ENCODE data around the gene IL6R. TPM values are rescaled to one million over a fixed set of nuclear protein-coding genes. Genes with fewer than 3 reads are reported as not detected.

The IL6R gene
- total RNA-seq, 1 experiment from 2014 or later, result 5.0 TPM

DNA sequence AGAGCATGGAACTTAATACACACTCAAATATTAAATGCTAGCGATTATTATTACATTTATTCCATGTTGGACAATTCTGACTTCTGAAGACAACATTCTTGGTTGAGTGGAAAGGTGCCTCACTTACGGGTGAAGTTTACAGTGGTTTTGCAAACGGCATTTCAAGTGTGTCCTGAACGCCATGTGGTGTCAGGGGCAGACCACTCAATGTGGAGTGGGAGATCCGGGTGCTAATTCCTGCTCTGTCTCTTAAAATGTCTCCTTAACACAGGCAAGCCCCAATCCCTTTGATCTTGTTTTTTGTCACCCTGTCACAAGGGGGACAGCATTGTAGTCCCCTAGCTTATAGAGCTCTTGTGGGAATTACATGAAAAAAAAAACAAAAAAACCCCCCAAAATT is 91.2 kb downstream of the IL6R start:
- CTCF ChIA-PET, result interaction anchor here (0.6 to 1.1 kb wide), 2 partner anchors 11 to 12 kb away, joined by 3 to 5 read pairs; no protein-coding TSS in a partner anchor
- no TSS peak for BruUV-seq (replicated peaks)
- H3K27me3 Mint-ChIP-seq (ENCODE audit: unreplicated experiment), result peaks cover 58% of the 10 kb centered on the region

DNA sequence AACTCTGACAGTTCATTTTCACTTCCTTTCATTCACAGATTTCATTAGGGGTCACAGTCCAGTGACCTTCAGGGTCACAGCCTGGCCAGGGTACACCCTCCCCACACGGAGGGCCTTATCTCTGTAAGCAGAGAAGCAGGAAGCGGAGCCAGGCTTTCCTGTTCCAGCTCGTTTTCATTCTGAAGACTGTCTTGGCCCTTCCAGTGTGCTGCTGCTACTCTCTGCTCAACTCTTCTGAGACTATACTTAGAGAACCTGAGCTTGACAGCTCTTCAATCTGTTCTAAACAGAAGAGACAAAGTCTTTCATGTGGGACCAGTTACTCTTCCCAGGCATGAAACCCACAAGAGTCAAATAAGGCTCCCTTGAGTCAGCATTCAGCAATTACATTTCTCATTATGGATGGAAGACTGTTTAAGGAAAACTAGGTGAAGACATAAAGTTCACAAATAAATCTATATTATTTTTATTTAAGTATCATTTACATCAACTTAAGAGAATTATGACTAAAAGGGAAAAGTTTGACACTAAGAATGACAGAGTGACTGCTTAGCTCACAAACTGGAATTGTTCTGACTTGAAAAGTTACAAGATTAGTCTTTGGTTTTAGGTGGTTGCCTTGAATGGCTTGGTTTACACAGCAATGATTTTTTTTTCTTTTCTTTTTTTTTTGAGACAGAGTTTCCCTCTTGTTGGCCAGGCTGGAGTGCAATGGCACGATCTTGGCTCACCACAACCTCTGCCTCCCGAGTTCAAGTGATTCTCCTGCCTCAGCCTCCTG is 92.1 kb downstream of the IL6R start:
- BruUV-seq (replicated peaks), result no TSS peak
- DNase-seq, result no peak
- TF ChIP-seq, protein P1, sequence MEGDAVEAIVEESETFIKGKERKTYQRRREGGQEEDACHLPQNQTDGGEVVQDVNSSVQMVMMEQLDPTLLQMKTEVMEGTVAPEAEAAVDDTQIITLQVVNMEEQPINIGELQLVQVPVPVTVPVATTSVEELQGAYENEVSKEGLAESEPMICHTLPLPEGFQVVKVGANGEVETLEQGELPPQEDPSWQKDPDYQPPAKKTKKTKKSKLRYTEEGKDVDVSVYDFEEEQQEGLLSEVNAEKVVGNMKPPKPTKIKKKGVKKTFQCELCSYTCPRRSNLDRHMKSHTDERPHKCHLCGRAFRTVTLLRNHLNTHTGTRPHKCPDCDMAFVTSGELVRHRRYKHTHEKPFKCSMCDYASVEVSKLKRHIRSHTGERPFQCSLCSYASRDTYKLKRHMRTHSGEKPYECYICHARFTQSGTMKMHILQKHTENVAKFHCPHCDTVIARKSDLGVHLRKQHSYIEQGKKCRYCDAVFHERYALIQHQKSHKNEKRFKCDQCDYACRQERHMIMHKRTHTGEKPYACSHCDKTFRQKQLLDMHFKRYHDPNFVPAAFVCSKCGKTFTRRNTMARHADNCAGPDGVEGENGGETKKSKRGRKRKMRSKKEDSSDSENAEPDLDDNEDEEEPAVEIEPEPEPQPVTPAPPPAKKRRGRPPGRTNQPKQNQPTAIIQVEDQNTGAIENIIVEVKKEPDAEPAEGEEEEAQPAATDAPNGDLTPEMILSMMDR (IDR thresholded peaks at IDR 0.05; ENCODE audit: unreplicated experiment), result no peak
- intact Hi-C loops (cut with micrococcal nuclease; ENCODE audit: unreplicated experiment), result no loop called here
- H3K9me3 Mint-ChIP-seq (ENCODE audit: low read depth, unreplicated experiment), result no peaks in the 10 kb centered on the region
- no peaks in the 10 kb centered on the region for H3K36me3 Mint-ChIP-seq (ENCODE audit: insufficient read depth, unreplicated experiment)
- H3K27ac Mint-ChIP-seq (ENCODE audit: unreplicated experiment), result no peak overlapping the region
- no peaks in the 10 kb centered on the region for H3K4me1 Mint-ChIP-seq (ENCODE audit: low read depth, unreplicated experiment)
- CTCF ChIA-PET, result interaction anchor here (0.6 to 1.1 kb wide), 2 partner anchors 11 to 12 kb away, joined by 3 to 5 read pairs; no protein-coding TSS in a partner anchor
- no peak overlapping the region for H3K4me3 Mint-ChIP-seq (ENCODE audit: low read depth, unreplicated experiment)
- H3K27me3 Mint-ChIP-seq (ENCODE audit: unreplicated experiment), result peaks cover 57% of the 10 kb centered on the region

More for the DNA sequence above, 91.2 kb downstream of the IL6R start:
- Mint-ChIP-seq H3K27ac (ENCODE audit: unreplicated experiment) (no peak overlapping the region), H3K4me1 (ENCODE audit: low read depth, unreplicated experiment) (no peaks in the 10 kb centered on the region), H3K4me3 (ENCODE audit: low read depth, unreplicated experiment) (no peak overlapping the region), H3K36me3 (ENCODE audit: insufficient read depth, unreplicated experiment) (no peaks in the 10 kb centered on the region), H3K9me3 (ENCODE audit: low read depth, unreplicated experiment) (no peaks in the 10 kb centered on the region)
- DNase-seq, result no peak
- TF ChIP-seq, protein P1 (IDR thresholded peaks at IDR 0.05; ENCODE audit: unreplicated experiment), result no peak
- intact Hi-C loops (cut with micrococcal nuclease; ENCODE audit: unreplicated experiment), result no loop called here

DNA sequence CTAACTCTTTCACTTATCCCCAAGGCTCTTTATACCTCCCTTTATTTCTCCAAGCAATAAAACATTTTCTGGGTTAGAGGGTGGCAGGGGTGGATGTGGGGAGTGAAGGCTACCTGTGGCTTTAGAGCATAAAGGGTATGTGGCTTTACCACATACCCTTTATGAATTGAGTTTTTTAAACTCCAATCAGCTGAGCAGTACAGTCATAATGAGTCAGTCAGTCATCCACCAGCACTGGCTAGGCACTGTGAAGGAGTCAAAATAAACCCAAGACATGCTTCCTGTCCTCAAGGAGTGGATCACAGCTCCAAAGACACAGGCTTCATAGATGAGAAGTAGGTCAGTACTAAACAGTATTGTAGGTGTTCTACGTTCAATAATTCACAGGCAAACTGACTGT is 94.3 kb downstream of the IL6R start:
- BruUV-seq (replicated peaks), result no TSS peak
- DNase-seq, result no peak
- Mint-ChIP-seq H3K36me3 (ENCODE audit: insufficient read depth, unreplicated experiment) (no peaks in the 10 kb centered on the region), H3K4me3 (ENCODE audit: low read depth, unreplicated experiment) (no peak overlapping the region), H3K27ac (ENCODE audit: unreplicated experiment) (no peak overlapping the region), H3K4me1 (ENCODE audit: low read depth, unreplicated experiment) (no peaks in the 10 kb centered on the region), H3K27me3 (ENCODE audit: unreplicated experiment) (peaks cover 53% of the 10 kb centered on the region), H3K9me3 (ENCODE audit: low read depth, unreplicated experiment) (no peaks in the 10 kb centered on the region)
- intact Hi-C loops (cut with micrococcal nuclease; ENCODE audit: unreplicated experiment), result no loop called here
- TF ChIP-seq, protein P1 (IDR thresholded peaks at IDR 0.05; ENCODE audit: unreplicated experiment), result no peak
- CTCF ChIA-PET, result no interaction called here

DNA sequence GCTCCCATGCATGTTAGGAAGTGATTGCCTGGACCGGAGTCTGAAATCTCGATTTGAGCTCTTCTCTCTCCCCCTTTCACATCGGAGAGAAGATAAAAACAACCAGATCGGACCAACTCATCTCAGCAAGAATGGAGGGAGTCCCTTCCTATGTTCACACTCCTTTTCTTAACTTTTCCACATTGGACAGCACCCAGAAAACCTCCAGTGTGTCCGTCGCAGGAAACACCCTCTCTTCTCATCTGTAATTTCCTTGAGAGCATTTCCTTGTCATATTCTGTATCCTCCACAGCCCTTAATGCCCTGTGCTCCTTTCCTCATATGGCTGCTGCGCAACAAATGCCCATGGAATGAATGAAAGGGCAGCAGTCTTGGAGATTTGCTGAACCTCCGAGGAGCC is 95.4 kb downstream of the IL6R start:
- TF ChIP-seq, protein P1 (IDR thresholded peaks at IDR 0.05; ENCODE audit: unreplicated experiment), result no peak
- BruUV-seq (replicated peaks), result no TSS peak
- no peaks in the 10 kb centered on the region for H3K9me3 Mint-ChIP-seq (ENCODE audit: low read depth, unreplicated experiment)
- no peak for DNase-seq
- CTCF ChIA-PET, result interaction anchor here (0.6 to 1.1 kb wide), 2 partner anchors 20 to 275 kb away, joined by 3 read pairs; no protein-coding TSS in a partner anchor
- no peak overlapping the region for H3K27ac Mint-ChIP-seq (ENCODE audit: unreplicated experiment)
- intact Hi-C loops (cut with micrococcal nuclease; ENCODE audit: unreplicated experiment), result no loop called here
- peaks cover 64% of the 10 kb centered on the region for H3K27me3 Mint-ChIP-seq (ENCODE audit: unreplicated experiment)
- H3K4me1 Mint-ChIP-seq (ENCODE audit: low read depth, unreplicated experiment), result no peaks in the 10 kb centered on the region
- H3K36me3 Mint-ChIP-seq (ENCODE audit: insufficient read depth, unreplicated experiment), result no peaks in the 10 kb centered on the region
- no peak overlapping the region for H3K4me3 Mint-ChIP-seq (ENCODE audit: low read depth, unreplicated experiment)

All from Calu3 (cell line).